PC-3 (cell line): ENCODE data around the gene TMEM214.

Experiments used
- EZH2 ChIP-seq: fragments of 300-600 bp; sonication (generic); IDR thresholded peaks from one replicate; pipeline ENCODE4 v1.6.1; 2017; ENCODE audit warnings: antibody characterized with exemption, mild to moderate bottlenecking, low read length; ENCODE audit not compliant: unreplicated experiment
- EZH2phosphoT487 ChIP-seq: fragments of 300-600 bp; sonication (generic); IDR thresholded peaks from 2 replicates; pipeline ENCODE4 v1.6.1; 2018; ENCODE audit warnings: mild to moderate bottlenecking, antibody characterized with exemption, low read length, borderline replicate concordance
- TF ChIP-seq, protein P1 (sequence below): fragments of 300-600 bp; sonication (generic); conservative IDR thresholded peaks from 2 replicates; pipeline ENCODE4 v1.5.1; 2017; ENCODE audit warnings: antibody characterized with exemption, low read depth, mild to moderate bottlenecking, low read length

DNA sequence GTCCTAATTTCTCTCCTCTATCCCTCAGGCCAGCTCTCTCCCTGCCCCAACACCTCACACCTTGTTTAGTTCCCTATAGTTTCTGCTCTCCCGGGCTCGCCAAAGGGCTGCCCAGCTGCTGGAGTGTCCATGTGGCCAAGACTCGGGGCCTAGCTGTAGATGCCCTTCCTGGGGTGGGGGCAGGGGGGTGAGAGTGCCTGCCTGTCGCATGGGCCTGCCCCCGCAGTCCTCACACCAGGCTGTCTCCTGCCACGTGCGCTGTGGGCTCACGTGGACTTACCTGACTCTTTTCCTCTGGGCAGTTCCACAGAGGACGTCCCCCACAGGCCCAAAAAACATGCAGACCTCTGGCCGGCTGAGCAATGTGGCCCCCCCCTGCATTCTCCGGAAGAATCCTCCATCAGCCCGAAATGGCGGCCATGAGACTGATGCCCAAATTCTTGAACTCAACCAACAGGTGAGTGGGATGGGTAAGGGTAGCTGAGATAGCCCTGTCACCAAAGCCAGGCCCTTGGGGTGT lies 7.4 kb upstream of the TMEM214 start:
- TF ChIP-seq, protein P1, sequence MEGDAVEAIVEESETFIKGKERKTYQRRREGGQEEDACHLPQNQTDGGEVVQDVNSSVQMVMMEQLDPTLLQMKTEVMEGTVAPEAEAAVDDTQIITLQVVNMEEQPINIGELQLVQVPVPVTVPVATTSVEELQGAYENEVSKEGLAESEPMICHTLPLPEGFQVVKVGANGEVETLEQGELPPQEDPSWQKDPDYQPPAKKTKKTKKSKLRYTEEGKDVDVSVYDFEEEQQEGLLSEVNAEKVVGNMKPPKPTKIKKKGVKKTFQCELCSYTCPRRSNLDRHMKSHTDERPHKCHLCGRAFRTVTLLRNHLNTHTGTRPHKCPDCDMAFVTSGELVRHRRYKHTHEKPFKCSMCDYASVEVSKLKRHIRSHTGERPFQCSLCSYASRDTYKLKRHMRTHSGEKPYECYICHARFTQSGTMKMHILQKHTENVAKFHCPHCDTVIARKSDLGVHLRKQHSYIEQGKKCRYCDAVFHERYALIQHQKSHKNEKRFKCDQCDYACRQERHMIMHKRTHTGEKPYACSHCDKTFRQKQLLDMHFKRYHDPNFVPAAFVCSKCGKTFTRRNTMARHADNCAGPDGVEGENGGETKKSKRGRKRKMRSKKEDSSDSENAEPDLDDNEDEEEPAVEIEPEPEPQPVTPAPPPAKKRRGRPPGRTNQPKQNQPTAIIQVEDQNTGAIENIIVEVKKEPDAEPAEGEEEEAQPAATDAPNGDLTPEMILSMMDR: no peak
- no peak for TF ChIP-seq EZH2phosphoT487
- no peak for TF ChIP-seq EZH2
